ENCODE measurements around the gene SLC30A3.

SLC30A3 gene

GRCh38 chr2:27256855-27257454 is 5.9 kb downstream of the SLC30A3 start:
- DNase-seq = no peak

- no peak for DNase-seq
Measured at GRCh38 chr2:27255660-27256059, 7.2 kb downstream of the SLC30A3 start.

GRCh38 chr2:27255187-27255586 is 7.7 kb downstream of the SLC30A3 start:
- DNase-seq = no peak

GRCh38 chr2:27251766-27252165 is 11.1 kb downstream of the SLC30A3 start:
- DNase-seq = no peak

GRCh38 chr2:27250652-27251379 is 12.0 kb downstream of the SLC30A3 start:
- no peak for DNase-seq

GRCh38 chr2:27249891-27250651 is 12.8 kb downstream of the SLC30A3 start:
- no peak for DNase-seq

GRCh38 chr2:27249159-27249890 is 13.5 kb downstream of the SLC30A3 start:
- DNase-seq = no peak

- no peak for DNase-seq
Measured at GRCh38 chr2:27247893-27248292, 15.0 kb downstream of the SLC30A3 start.

- no peak for DNase-seq
Measured at GRCh38 chr2:27245626-27246025, 17.2 kb downstream of the SLC30A3 start.

GRCh38 chr2:27245116-27245515 is 17.7 kb downstream of the SLC30A3 start:
- DNase-seq = no peak

GRCh38 chr2:27243391-27244130 is 19.3 kb downstream of the SLC30A3 start:
- DNase-seq = no peak

GRCh38 chr2:27242614-27242951 is 20.3 kb downstream of the SLC30A3 start:
- no peak for DNase-seq

- DNase-seq = no peak
Measured at GRCh38 chr2:27241761-27242613, 20.9 kb downstream of the SLC30A3 start.

- DNase-seq = no peak
Measured at GRCh38 chr2:27240406-27240805, 22.4 kb downstream of the SLC30A3 start.

- DNase-seq = no peak
Measured at GRCh38 chr2:27238976-27239375, 23.9 kb downstream of the SLC30A3 start.

GRCh38 chr2:27237341-27237945 is 25.4 kb downstream of the SLC30A3 start:
- no peak for DNase-seq

- DNase-seq = no peak
Measured at GRCh38 chr2:27236626-27237025, 26.2 kb downstream of the SLC30A3 start.

- no peak for DNase-seq
Measured at GRCh38 chr2:27236136-27236535, 26.7 kb downstream of the SLC30A3 start.

GRCh38 chr2:27233341-27233740 is 29.5 kb downstream of the SLC30A3 start:
- DNase-seq = no peak

- no peak for DNase-seq
Measured at GRCh38 chr2:27231921-27232320, 30.9 kb downstream of the SLC30A3 start.

- DNase-seq = no peak
Measured at GRCh38 chr2:27227501-27227900, 35.3 kb downstream of the SLC30A3 start.

Data from activated CD4-positive, CD25-positive, alpha-beta regulatory T cell treated with anti-CD3 and anti-CD28 coated beads, Interleukin-2, amount 50 U/mL, for 72 hours (primary cell).